DND-41 (cell line): Measurements from ENCODE around the gene YWHAG.

ENCODE experiments used
- CTCF ChIP-seq: IDR thresholded peaks from 2 replicates; pipeline ENCODE4 v1.5.1; 2012; ENCODE audit warnings: borderline replicate concordance, low read length, moderate library complexity, mild to moderate bottlenecking; ENCODE audit not compliant: poor library complexity, severe bottlenecking; ENCODE audit errors: extremely low read depth
- EZH2 ChIP-seq: IDR thresholded peaks from 3 replicates; pipeline ENCODE4 v1.6.1; 2012; ENCODE audit warnings: borderline replicate concordance, low read depth, mild to moderate bottlenecking, moderate library complexity, low read length, inconsistent platforms; ENCODE audit not compliant: severe bottlenecking

- TF ChIP-seq EZH2, result no peak
- no peak for TF ChIP-seq CTCF
These were observed 16.5 kb upstream of the YWHAG start for GRCh38 chr7:76375251-76375650.
